Measurements from ENCODE around the gene SIGLEC15. TPM values are rescaled to one million over a fixed set of nuclear protein-coding genes. Genes with fewer than 3 reads are reported as not detected.

The SIGLEC15 gene
- total and polyA plus RNA-seq, 2 experiments from 2014 or later, result 0.62 TPM; not detected in 1

DNA sequence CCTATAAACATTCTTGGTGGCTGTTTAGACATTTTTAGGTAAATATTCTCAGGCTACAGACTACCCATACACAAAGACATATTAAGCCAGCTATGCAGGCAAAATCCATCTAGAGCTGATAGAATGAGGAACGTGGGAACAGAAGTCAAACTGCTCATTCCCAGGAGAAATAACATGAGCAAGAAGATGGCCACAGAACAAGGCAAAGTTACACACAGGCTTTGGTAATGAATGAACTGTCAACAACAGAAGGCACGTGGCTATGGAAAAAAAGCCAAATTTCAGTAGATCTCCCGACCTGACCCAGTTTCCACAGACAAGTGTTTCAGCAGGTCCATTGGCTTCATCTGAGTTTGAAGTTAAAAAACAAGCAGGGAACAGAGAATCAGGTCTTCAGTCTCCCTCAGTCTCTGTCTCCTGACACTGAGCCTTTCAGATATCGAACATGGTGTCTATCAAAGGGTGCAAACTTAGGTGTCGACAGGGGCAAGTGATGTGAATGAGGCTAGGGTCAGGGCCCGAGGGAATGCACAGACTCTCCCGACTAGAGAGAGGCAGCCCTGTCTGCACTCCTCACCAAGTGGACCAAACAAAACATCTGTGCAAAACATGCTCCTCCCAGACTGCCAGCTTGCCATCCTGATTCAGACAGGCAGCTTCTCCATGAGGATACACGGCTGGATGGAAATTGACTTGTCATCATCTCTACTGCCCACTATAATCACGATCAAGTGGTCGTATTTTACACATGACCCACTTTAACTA lies 25.9 kb downstream of the SIGLEC15 start:
- no peak overlapping the region for H3K4me3 ChIP-seq
- H3K27ac ChIP-seq, result peak overlapping the region; percentile 63
- H3K4me1 ChIP-seq (ENCODE audit: low read depth), result peaks cover 19% of the 10 kb centered on the region
- no peaks in the 10 kb centered on the region for H3K9me3 ChIP-seq (ENCODE audit: low read depth)
- TF ChIP-seq, protein P1, sequence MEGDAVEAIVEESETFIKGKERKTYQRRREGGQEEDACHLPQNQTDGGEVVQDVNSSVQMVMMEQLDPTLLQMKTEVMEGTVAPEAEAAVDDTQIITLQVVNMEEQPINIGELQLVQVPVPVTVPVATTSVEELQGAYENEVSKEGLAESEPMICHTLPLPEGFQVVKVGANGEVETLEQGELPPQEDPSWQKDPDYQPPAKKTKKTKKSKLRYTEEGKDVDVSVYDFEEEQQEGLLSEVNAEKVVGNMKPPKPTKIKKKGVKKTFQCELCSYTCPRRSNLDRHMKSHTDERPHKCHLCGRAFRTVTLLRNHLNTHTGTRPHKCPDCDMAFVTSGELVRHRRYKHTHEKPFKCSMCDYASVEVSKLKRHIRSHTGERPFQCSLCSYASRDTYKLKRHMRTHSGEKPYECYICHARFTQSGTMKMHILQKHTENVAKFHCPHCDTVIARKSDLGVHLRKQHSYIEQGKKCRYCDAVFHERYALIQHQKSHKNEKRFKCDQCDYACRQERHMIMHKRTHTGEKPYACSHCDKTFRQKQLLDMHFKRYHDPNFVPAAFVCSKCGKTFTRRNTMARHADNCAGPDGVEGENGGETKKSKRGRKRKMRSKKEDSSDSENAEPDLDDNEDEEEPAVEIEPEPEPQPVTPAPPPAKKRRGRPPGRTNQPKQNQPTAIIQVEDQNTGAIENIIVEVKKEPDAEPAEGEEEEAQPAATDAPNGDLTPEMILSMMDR (IDR thresholded peaks at IDR 0.05; ENCODE audit: low read depth, low read length), result no peak
- peaks cover 10% of the 10 kb centered on the region for H3K36me3 ChIP-seq
- H3K27me3 ChIP-seq, result no peaks in the 10 kb centered on the region
- peak in 1 of 2 donors; percentile 63 for DNase-seq (ENCODE audit: low read depth in 1 of 2, low spot score in 1 of 2)

DNA sequence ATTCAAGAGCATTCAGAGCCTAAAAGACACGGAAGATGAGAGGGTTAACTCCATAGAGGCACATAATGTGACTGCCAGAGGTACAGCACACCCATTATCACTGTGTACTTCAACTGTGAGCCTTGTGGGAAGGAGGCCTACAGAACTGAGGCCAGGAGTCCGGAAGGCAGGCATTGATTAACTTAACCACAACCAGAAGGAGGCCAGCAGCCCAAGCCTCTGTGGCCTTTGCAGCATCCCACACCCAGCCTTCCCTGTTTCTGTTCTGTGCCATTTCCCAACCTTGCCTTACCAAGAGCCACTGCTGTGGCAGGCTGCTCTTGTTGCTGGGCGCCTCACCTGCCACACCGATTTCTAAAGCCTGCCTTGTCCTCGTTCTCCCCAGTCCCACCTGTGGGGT lies 27.2 kb downstream of the SIGLEC15 start:
- Histone ChIP-seq H3K9me3 (ENCODE audit: low read depth) (no peaks in the 10 kb centered on the region), H3K36me3 (peaks cover 21% of the 10 kb centered on the region), H3K27me3 (no peaks in the 10 kb centered on the region), H3K27ac (no peak overlapping the region), H3K4me3 (no peak overlapping the region), H3K4me1 (ENCODE audit: low read depth) (peaks cover 19% of the 10 kb centered on the region)
- DNase-seq (ENCODE audit: low read depth in 1 of 2, low spot score in 1 of 2), result peak in 1 of 2 donors; percentile 53
- TF ChIP-seq, protein P1 (IDR thresholded peaks at IDR 0.05; ENCODE audit: low read depth, low read length), result no peak

DNA sequence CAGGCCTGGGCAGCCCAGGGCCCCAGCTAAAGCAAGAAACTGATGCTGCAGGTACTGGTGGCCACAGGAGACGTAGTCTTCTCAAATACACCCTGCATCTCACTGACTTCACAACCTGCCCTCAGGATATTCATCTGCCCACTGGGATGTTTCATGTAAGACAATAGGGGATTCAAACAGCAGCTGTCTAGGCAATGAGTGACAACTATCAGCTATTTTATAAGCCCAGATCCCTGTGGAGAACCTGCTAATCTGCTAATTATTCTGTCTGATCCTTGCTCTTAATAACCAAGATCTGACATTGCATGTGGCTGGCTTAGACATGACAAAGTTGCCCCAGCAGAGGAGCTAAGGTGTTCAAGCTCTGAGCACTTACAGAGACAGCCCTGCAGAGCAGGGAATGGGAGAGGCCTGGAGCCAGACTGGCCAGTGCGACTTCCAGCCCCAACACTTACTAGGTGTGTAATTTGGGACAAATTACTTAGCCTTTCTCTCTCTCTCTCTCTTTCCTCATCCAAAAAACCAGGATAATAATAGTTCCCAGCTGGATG lies 28.6 kb downstream of the SIGLEC15 start:
- H3K4me1 ChIP-seq (ENCODE audit: low read depth), result peaks cover 19% of the 10 kb centered on the region
- DNase-seq (ENCODE audit: low read depth in 1 of 2, low spot score in 1 of 2), result no peak
- H3K4me3 ChIP-seq, result no peak overlapping the region
- H3K9me3 ChIP-seq (ENCODE audit: low read depth), result no peaks in the 10 kb centered on the region
- peaks cover 34% of the 10 kb centered on the region for H3K36me3 ChIP-seq
- H3K27ac ChIP-seq, result no peak overlapping the region
- H3K27me3 ChIP-seq, result no peaks in the 10 kb centered on the region
- TF ChIP-seq, protein P1 (IDR thresholded peaks at IDR 0.05; ENCODE audit: low read depth, low read length), result no peak

DNA sequence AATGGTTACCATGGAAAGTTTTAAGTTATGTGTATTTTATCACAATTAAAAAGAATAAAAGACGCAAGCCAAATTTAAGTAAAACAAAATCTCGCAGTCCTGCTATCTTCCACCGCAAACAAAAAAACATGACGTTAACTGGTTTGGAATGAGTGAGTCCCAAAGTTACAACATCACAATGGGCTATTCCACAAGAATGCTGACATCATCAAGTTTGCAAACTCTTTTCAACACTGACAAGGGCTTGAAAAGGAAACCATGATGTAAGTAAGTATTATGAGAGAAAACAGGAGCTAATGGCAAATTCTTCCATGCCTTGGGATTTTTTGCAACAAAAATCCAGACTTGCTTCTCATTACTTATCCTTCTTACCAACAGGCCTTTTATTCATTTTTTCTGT lies 31.1 kb downstream of the SIGLEC15 start:
- TF ChIP-seq, protein P1 (IDR thresholded peaks at IDR 0.05; ENCODE audit: low read depth, low read length), result no peak
- Histone ChIP-seq H3K27me3 (no peaks in the 10 kb centered on the region), H3K27ac (no peak overlapping the region), H3K9me3 (ENCODE audit: low read depth) (no peaks in the 10 kb centered on the region), H3K4me3 (no peak overlapping the region), H3K36me3 (peaks cover 42% of the 10 kb centered on the region), H3K4me1 (ENCODE audit: low read depth) (peaks cover 9% of the 10 kb centered on the region)
- peak in 1 of 2 donors; percentile 97 for DNase-seq (ENCODE audit: low read depth in 1 of 2, low spot score in 1 of 2)

DNA sequence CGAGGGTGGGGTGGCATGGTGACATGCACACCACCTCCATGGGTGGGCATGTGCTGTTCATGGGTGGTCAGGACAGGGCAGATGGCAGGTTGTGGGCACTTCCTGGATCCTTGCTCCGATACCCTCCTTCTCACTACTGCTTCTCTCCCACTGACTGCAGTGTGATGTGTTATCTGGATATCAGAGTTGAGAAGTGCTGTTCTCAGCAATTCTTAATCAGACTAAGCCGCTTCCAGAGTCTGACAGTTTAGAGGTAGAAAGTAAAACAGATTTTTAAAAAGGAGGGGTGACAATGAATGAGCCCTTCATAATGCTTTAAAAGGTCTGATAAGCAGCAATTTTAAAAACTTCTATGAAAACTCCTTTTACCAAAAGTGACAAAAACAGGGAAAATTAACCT lies 33.9 kb downstream of the SIGLEC15 start:
- Histone ChIP-seq H3K9me3 (ENCODE audit: low read depth) (no peaks in the 10 kb centered on the region), H3K27ac (no peak overlapping the region), H3K27me3 (no peaks in the 10 kb centered on the region), H3K36me3 (peaks cover 59% of the 10 kb centered on the region), H3K4me1 (ENCODE audit: low read depth) (no peaks in the 10 kb centered on the region), H3K4me3 (no peak overlapping the region)
- TF ChIP-seq, protein P1 (IDR thresholded peaks at IDR 0.05; ENCODE audit: low read depth, low read length), result no peak
- DNase-seq (ENCODE audit: low read depth in 1 of 2, low spot score in 1 of 2), result no peak
